HL-60 (cell line): ENCODE measurements around the gene GSK3A.

ENCODE experiments used
- DNase-seq, 2 experiments: peaks; one replicate each; pipeline ENCODE4 v3.0.0-alpha.2; 2010 to 2020; ENCODE audit warnings: low read depth in 1 of 2, low spot score in 1 of 2
- H3K27ac ChIP-seq: fragments of 250-450 bp; sonication (Bioruptor Pico); replicated peaks from 2 replicates; pipeline ENCODE4 v1.5.1; 2020; ENCODE audit warnings: mild to moderate bottlenecking, moderate library complexity
- H3K27me3 ChIP-seq: fragments of 250-450 bp; sonication (Bioruptor Pico); 2 replicates; pipeline ENCODE4 v1.5.1; 2021; ENCODE audit warnings: mild to moderate bottlenecking, moderate library complexity; ENCODE audit not compliant: insufficient read depth, poor library complexity, severe bottlenecking
- H3K4me3 ChIP-seq: replicated peaks from 2 replicates; pipeline ENCODE4 v1.5.1; 2011; ENCODE audit warnings: mild to moderate bottlenecking, control low read depth, low read length; ENCODE audit not compliant: insufficient read depth
- CTCF ChIP-seq: IDR thresholded peaks from one replicate; pipeline ENCODE4 v1.5.1; 2011; ENCODE audit warnings: low read length, control low read depth, inconsistent platforms; ENCODE audit not compliant: insufficient read depth
- GABPA ChIP-seq: IDR thresholded peaks from 2 replicates; pipeline ENCODE4 v1.6.1; 2012; ENCODE audit warnings: low read depth
- POLR2AphosphoS5 ChIP-seq: IDR thresholded peaks from 2 replicates; pipeline ENCODE4 v1.6.1; 2012; ENCODE audit warnings: low read depth
- REST ChIP-seq: IDR thresholded peaks from 2 replicates; pipeline ENCODE4 v1.6.1; 2012; ENCODE audit warnings: low read depth; ENCODE audit not compliant: insufficient replicate concordance
- SPI1 ChIP-seq: IDR thresholded peaks from 2 replicates; pipeline ENCODE4 v1.6.1; 2012; ENCODE audit warnings: low read depth, mild to moderate bottlenecking, borderline replicate concordance

Gene GSK3A

GRCh38 chr19:42191855-42192254, 50.5 kb downstream of the GSK3A start:
- no peak overlapping the region for H3K4me3 ChIP-seq
- no peak overlapping the region for H3K27ac ChIP-seq
- TF ChIP-seq SPI1 (no peak), CTCF (no peak), GABPA (no peak), REST (no peak), POLR2AphosphoS5 (no peak)
- no peak for DNase-seq
- H3K27me3 ChIP-seq, result no peaks in the 10 kb centered on the region

GRCh38 chr19:42191330-42191729, 51.1 kb downstream of the GSK3A start:
- no peak for DNase-seq
- Histone ChIP-seq H3K4me3 (no peak overlapping the region), H3K27ac (no peak overlapping the region), H3K27me3 (no peaks in the 10 kb centered on the region)
- no peak for TF ChIP-seq GABPA
- TF ChIP-seq CTCF, result no peak

GRCh38 chr19:42189133-42189532, 53.3 kb downstream of the GSK3A start:
- TF ChIP-seq CTCF (no peak), GABPA (no peak), SPI1 (no peak), REST (no peak), POLR2AphosphoS5 (no peak)
- DNase-seq, result no peak
- no peak overlapping the region for H3K27ac ChIP-seq

GRCh38 chr19:42188665-42189064, 53.7 kb downstream of the GSK3A start:
- no peaks in the 10 kb centered on the region for H3K27me3 ChIP-seq
- no peak for TF ChIP-seq SPI1
- TF ChIP-seq GABPA, result no peak
- no peak for TF ChIP-seq REST
- no peak for TF ChIP-seq POLR2AphosphoS5
- no peak for TF ChIP-seq CTCF
- no peak for DNase-seq
- no peak overlapping the region for H3K4me3 ChIP-seq
- no peak overlapping the region for H3K27ac ChIP-seq

More at GRCh38 chr19:42189133-42189532, 53.3 kb downstream of the GSK3A start:
- Histone ChIP-seq H3K27me3 (no peaks in the 10 kb centered on the region), H3K4me3 (no peak overlapping the region)
